ENCODE data around the gene LHPP.

DNA sequence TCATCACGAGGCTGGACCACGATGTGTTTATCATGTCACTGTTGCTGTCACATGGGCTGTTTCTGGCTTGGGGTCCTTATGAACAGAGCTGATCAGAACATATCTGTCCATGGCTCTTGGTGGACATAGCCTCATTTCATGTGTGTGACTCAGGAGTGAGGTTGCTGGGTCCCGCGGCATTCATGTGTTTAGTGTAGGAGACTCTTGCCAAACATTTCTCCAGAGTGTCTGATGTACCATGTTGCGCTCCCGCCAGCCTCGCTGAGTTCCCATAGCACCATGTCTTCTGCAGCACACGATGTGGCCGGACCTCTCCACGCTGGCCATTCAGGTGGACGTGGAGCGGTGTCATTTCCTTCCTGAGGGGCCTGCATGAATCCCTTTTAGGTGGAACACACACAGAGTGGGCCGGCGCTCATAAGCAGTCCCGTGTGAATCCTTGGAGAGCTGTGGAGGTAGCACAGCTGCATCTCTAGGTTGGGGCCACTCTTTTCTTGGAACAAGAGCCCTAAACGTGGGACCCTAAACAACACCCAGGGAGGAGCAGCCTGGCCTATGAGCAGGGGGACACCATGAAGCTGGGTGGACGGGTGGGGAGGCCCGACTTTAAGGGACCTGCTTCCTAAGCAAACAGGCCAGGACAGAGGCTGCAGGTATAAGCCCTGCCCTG, 134.6 kb downstream of the LHPP start:
- no peak for TF ChIP-seq GATA2 (IDR thresholded peaks at IDR 0.05; ENCODE audit: low read depth, low read length)
- TF ChIP-seq GATA3 (IDR thresholded peaks at IDR 0.05; ENCODE audit: low read depth, low read length) = no peak

All from SH-SY5Y (cell line).